RKO (cell line): ENCODE data around the gene PHF24.
"Not testable (repeated sequence)": the region's sequence is repeated elsewhere in the genome, so short reads cannot be mapped to it uniquely, and the experiment has no call there.

Experiments used
- DNase-seq: peaks from one replicate; pipeline ENCODE4 v3.0.0-alpha.2; 2016; ENCODE audit warnings: low spot score

Gene PHF24

GRCh38 chr9:34997379-34997781 lies 39.3 kb downstream of the PHF24 start:
- DNase-seq, result no peak

GRCh38 chr9:34998266-34998665 lies 40.2 kb downstream of the PHF24 start:
- no peak for DNase-seq

- no peak for DNase-seq
Measured at GRCh38 chr9:34999576-34999975, 41.5 kb downstream of the PHF24 start.

- DNase-seq, result no peak
Measured at GRCh38 chr9:35000535-35001284, 42.6 kb downstream of the PHF24 start.

GRCh38 chr9:35001285-35001677 lies 43.2 kb downstream of the PHF24 start:
- no peak for DNase-seq

- DNase-seq, result no peak
Measured at GRCh38 chr9:35001803-35002502, 43.9 kb downstream of the PHF24 start.

GRCh38 chr9:35002623-35003022 lies 44.5 kb downstream of the PHF24 start:
- DNase-seq, result no peak

- DNase-seq, result not testable (repeated sequence)
Measured at GRCh38 chr9:35004299-35004698, 46.2 kb downstream of the PHF24 start.

- DNase-seq, result no peak
Measured at GRCh38 chr9:35010351-35010958, 52.4 kb downstream of the PHF24 start.

- no peak for DNase-seq
Measured at GRCh38 chr9:35014517-35014916, 56.4 kb downstream of the PHF24 start.

GRCh38 chr9:35023443-35023842 lies 65.4 kb downstream of the PHF24 start:
- not testable (repeated sequence) for DNase-seq

- no peak for DNase-seq
Measured at GRCh38 chr9:35026671-35027070, 68.6 kb downstream of the PHF24 start.

- DNase-seq, result no peak
Measured at GRCh38 chr9:35027374-35027773, 69.3 kb downstream of the PHF24 start.

- DNase-seq, result no peak
Measured at GRCh38 chr9:35027860-35028259, 69.8 kb downstream of the PHF24 start.

- DNase-seq, result no peak
Measured at GRCh38 chr9:35028341-35028740, 70.3 kb downstream of the PHF24 start.

- DNase-seq, result no peak
Measured at GRCh38 chr9:35029241-35029640, 71.2 kb downstream of the PHF24 start.

- no peak for DNase-seq
Measured at GRCh38 chr9:35029852-35030251, 71.8 kb downstream of the PHF24 start.
